ENCODE measurements around the gene CSNK1G3. TPM values are rescaled to one million over a fixed set of nuclear protein-coding genes. Genes with fewer than 3 reads are reported as not detected.
"Not testable (repeated sequence)": the region's sequence is repeated elsewhere in the genome, so short reads cannot be mapped to it uniquely, and the experiment has no call there.

Gene CSNK1G3
- total RNA-seq, 1 experiment from 2014 or later = 18.4 TPM

- no peak for DNase-seq (ENCODE audit: low spot score)
These were observed 47.4 kb downstream of the CSNK1G3 start for GRCh38 chr5:123559434-123559775.

- DNase-seq (ENCODE audit: low spot score) = no peak
These were observed 49.3 kb downstream of the CSNK1G3 start for GRCh38 chr5:123561230-123561629.

- DNase-seq (ENCODE audit: low spot score) = no peak
These were observed 60.0 kb downstream of the CSNK1G3 start for GRCh38 chr5:123571927-123572326.

GRCh38 chr5:123578390-123578789, 66.4 kb downstream of the CSNK1G3 start:
- DNase-seq (ENCODE audit: low spot score) = no peak

GRCh38 chr5:123579410-123579809, 67.4 kb downstream of the CSNK1G3 start:
- no peak for DNase-seq (ENCODE audit: low spot score)

GRCh38 chr5:123582550-123583285, 70.7 kb downstream of the CSNK1G3 start:
- peak; percentile 9 for DNase-seq (ENCODE audit: low spot score)

GRCh38 chr5:123585871-123586270, 73.9 kb downstream of the CSNK1G3 start:
- no peak for DNase-seq (ENCODE audit: low spot score)

GRCh38 chr5:123594434-123594833, 82.5 kb downstream of the CSNK1G3 start:
- no peak for DNase-seq (ENCODE audit: low spot score)

GRCh38 chr5:123597018-123597417, 85.0 kb downstream of the CSNK1G3 start:
- no peak for DNase-seq (ENCODE audit: low spot score)

GRCh38 chr5:123598028-123598689, 86.2 kb downstream of the CSNK1G3 start:
- DNase-seq (ENCODE audit: low spot score) = no peak

- no peak for DNase-seq (ENCODE audit: low spot score)
These were observed 87.2 kb downstream of the CSNK1G3 start for GRCh38 chr5:123599171-123599570.

- DNase-seq (ENCODE audit: low spot score) = no peak
These were observed 89.6 kb downstream of the CSNK1G3 start for GRCh38 chr5:123601610-123602009.

- DNase-seq (ENCODE audit: low spot score) = no peak
These were observed 93.8 kb downstream of the CSNK1G3 start for GRCh38 chr5:123605822-123606221.

GRCh38 chr5:123610209-123610608, 98.2 kb downstream of the CSNK1G3 start:
- no peak for DNase-seq (ENCODE audit: low spot score)

GRCh38 chr5:123610665-123611405, 98.9 kb downstream of the CSNK1G3 start:
- DNase-seq (ENCODE audit: low spot score) = peak; percentile 74

GRCh38 chr5:123611406-123611709, 99.4 kb downstream of the CSNK1G3 start:
- no peak for DNase-seq (ENCODE audit: low spot score)

GRCh38 chr5:123617561-123617960, 105.6 kb downstream of the CSNK1G3 start:
- DNase-seq (ENCODE audit: low spot score) = no peak

- no peak for DNase-seq (ENCODE audit: low spot score)
These were observed 114.1 kb downstream of the CSNK1G3 start for GRCh38 chr5:123626051-123626450.

GRCh38 chr5:123628860-123629544, 117.0 kb downstream of the CSNK1G3 start:
- no peak for DNase-seq (ENCODE audit: low spot score)

GRCh38 chr5:123636006-123636405, 124.0 kb downstream of the CSNK1G3 start:
- no peak for DNase-seq (ENCODE audit: low spot score)

- DNase-seq (ENCODE audit: low spot score) = not testable (repeated sequence)
These were observed 125.1 kb downstream of the CSNK1G3 start for GRCh38 chr5:123637028-123637427.

GRCh38 chr5:123639244-123639643, 127.3 kb downstream of the CSNK1G3 start:
- DNase-seq (ENCODE audit: low spot score) = no peak

Data from HT-29 (cell line).